PC-3 (cell line): ENCODE measurements around the gene PLCL2.

Experiments used
- CTCF ChIP-seq: fragments of 300-600 bp; sonication (generic); conservative IDR thresholded peaks from 2 replicates; pipeline ENCODE4 v1.5.1; 2017; ENCODE audit warnings: antibody characterized with exemption, low read depth, mild to moderate bottlenecking, low read length
- EZH2 ChIP-seq: fragments of 300-600 bp; sonication (generic); IDR thresholded peaks from one replicate; pipeline ENCODE4 v1.6.1; 2017; ENCODE audit warnings: antibody characterized with exemption, mild to moderate bottlenecking, low read length; ENCODE audit not compliant: unreplicated experiment
- EZH2phosphoT487 ChIP-seq: fragments of 300-600 bp; sonication (generic); IDR thresholded peaks from 2 replicates; pipeline ENCODE4 v1.6.1; 2018; ENCODE audit warnings: mild to moderate bottlenecking, antibody characterized with exemption, low read length, borderline replicate concordance

- TF ChIP-seq CTCF, result no peak
- TF ChIP-seq EZH2, result no peak
- TF ChIP-seq EZH2phosphoT487, result no peak
Observed at GRCh38 chr3:17118771-17119170, 234.0 kb downstream of the PLCL2 start.
